OCI-LY3 (cell line): ENCODE data around the gene C1QTNF5.

Experiments
- H2AFZ ChIP-seq: fragments of 200-600, 300-600 bp; shearing (Covaris generic); 2 replicates; pipeline ENCODE4 v1.6.0; 2014; ENCODE audit warnings: antibody characterized with exemption, low read depth, low read length
- H3K27ac ChIP-seq: fragments of 200-600, 300-600 bp; sonication (generic); 2 replicates; pipeline ENCODE4 v1.5.1; 2014; ENCODE audit warnings: mild to moderate bottlenecking, low read length, moderate library complexity, mixed read lengths
- H3K27me3 ChIP-seq: fragments of 200-600, 300-600 bp; sonication (generic); 2 replicates; pipeline ENCODE4 v1.6.1; 2014; ENCODE audit warnings: low read depth, low read length, mixed read lengths
- H3K36me3 ChIP-seq: fragments of 200-600, 300-600 bp; sonication (generic); replicated peaks from 2 replicates; pipeline ENCODE3; 2014; ENCODE audit warnings: low read depth, low read length, mixed read lengths
- H3K4me1 ChIP-seq: fragments of 300-600, 200-600 bp; sonication (generic); 2 replicates; pipeline ENCODE4 v1.6.1; 2014; ENCODE audit warnings: low read length, mixed read lengths
- H3K4me2 ChIP-seq: fragments of 200-600, 300-600 bp; sonication (generic); 2 replicates; pipeline ENCODE4 v1.6.1; 2014; ENCODE audit warnings: low read length, mixed read lengths
- H3K4me3 ChIP-seq: fragments of 300-600, 200-600 bp; sonication (generic); 2 replicates; pipeline ENCODE4 v1.5.1; 2014; ENCODE audit warnings: antibody characterized with exemption, mild to moderate bottlenecking, low read length, moderate library complexity
- H3K79me2 ChIP-seq: fragments of 300-600, 200-600 bp; shearing (Covaris generic); 2 replicates; pipeline ENCODE4 v1.6.1; 2014; ENCODE audit warnings: mild to moderate bottlenecking, low read length, mixed read lengths
- H3K9ac ChIP-seq: fragments of 300-600, 200-600 bp; shearing (Covaris generic); 2 replicates; pipeline ENCODE4 v1.6.0; 2014; ENCODE audit warnings: mild to moderate bottlenecking, low read length, moderate library complexity
- H3K9me3 ChIP-seq: fragments of 200-600, 300-600 bp; shearing (Covaris generic); 2 replicates; pipeline ENCODE4 v1.6.1; 2014; ENCODE audit warnings: low read length, mixed read lengths; ENCODE audit not compliant: insufficient read depth
- H4K20me1 ChIP-seq: fragments of 200-600, 300-600 bp; sonication (generic); 2 replicates; pipeline ENCODE4 v1.6.1; 2016; ENCODE audit warnings: low read length, mixed read lengths; ENCODE audit not compliant: insufficient read depth
- CTCF ChIP-seq: fragments of 200-600, 300-600 bp; sonication (generic); IDR thresholded peaks from 2 replicates; pipeline ENCODE4 v1.5.1; 2014; ENCODE audit warnings: antibody characterized with exemption, low read length, low read depth
- EZH2phosphoT487 ChIP-seq: fragments of 200-600 bp; shearing (Covaris generic); IDR thresholded peaks from 2 replicates; pipeline ENCODE4 v1.6.1; 2018; ENCODE audit warnings: antibody characterized with exemption, mixed run types, low read depth

The C1QTNF5 gene

GRCh38 chr11:119367661-119368120, 27.0 kb upstream of the C1QTNF5 start:
- Histone ChIP-seq H3K79me2 (no peaks in the 10 kb centered on the region), H3K4me1 (0 out of 2 replicates have a peak, but pooled peaks cover 4% of the 10 kb centered on the region), H3K4me3 (no peak overlapping the region), H3K27ac (no peak overlapping the region), H3K9ac (no peak overlapping the region), H3K9me3 (no peaks in the 10 kb centered on the region), H3K36me3 (no peaks in the 10 kb centered on the region), H3K27me3 (peaks cover 16% of the 10 kb centered on the region), H3K4me2 (no peak overlapping the region), H4K20me1 (no peaks in the 10 kb centered on the region), H2AFZ (no peak overlapping the region)
- TF ChIP-seq CTCF (no peak), EZH2phosphoT487 (no peak)

- no peak overlapping the region for H3K4me2 ChIP-seq
- H3K9ac ChIP-seq = no peak overlapping the region
- H3K36me3 ChIP-seq = no peaks in the 10 kb centered on the region
- H3K27me3 ChIP-seq = peaks cover 16% of the 10 kb centered on the region
- H3K4me3 ChIP-seq = no peak overlapping the region
- TF ChIP-seq EZH2phosphoT487 (no peak), CTCF (no peak)
- H2AFZ ChIP-seq = no peak overlapping the region
- 0 out of 2 replicates have a peak, but pooled peaks cover 4% of the 10 kb centered on the region for H3K4me1 ChIP-seq
- H3K27ac ChIP-seq = no peak overlapping the region
- H4K20me1 ChIP-seq = no peaks in the 10 kb centered on the region
- H3K9me3 ChIP-seq = no peaks in the 10 kb centered on the region
- H3K79me2 ChIP-seq = no peaks in the 10 kb centered on the region
These were observed 26.3 kb upstream of the C1QTNF5 start for GRCh38 chr11:119366690-119367620.

GRCh38 chr11:119365071-119365591, 24.4 kb upstream of the C1QTNF5 start:
- H3K4me2 ChIP-seq = no peak overlapping the region
- no peaks in the 10 kb centered on the region for H3K79me2 ChIP-seq
- H2AFZ ChIP-seq = no peak overlapping the region
- H3K9me3 ChIP-seq = no peaks in the 10 kb centered on the region
- H3K4me1 ChIP-seq = peaks cover 8% of the 10 kb centered on the region; the same call in 1 of the 2 replicates
- no peaks in the 10 kb centered on the region for H3K36me3 ChIP-seq
- no peak overlapping the region for H3K27ac ChIP-seq
- no peaks in the 10 kb centered on the region for H4K20me1 ChIP-seq
- no peak overlapping the region for H3K4me3 ChIP-seq
- H3K27me3 ChIP-seq = peaks cover 13% of the 10 kb centered on the region
- TF ChIP-seq CTCF (no peak), EZH2phosphoT487 (no peak)
- H3K9ac ChIP-seq = no peak overlapping the region

- Histone ChIP-seq H3K27ac (no peak overlapping the region), H2AFZ (no peak overlapping the region), H3K9ac (no peak overlapping the region)
These were observed 23.3 kb upstream of the C1QTNF5 start for GRCh38 chr11:119363851-119364590.

More at GRCh38 chr11:119363851-119364590, 23.3 kb upstream of the C1QTNF5 start:
- Histone ChIP-seq H3K9me3 (no peaks in the 10 kb centered on the region), H3K27me3 (peaks cover 13% of the 10 kb centered on the region), H3K4me1 (peaks cover 17% of the 10 kb centered on the region), H3K4me3 (no peak overlapping the region), H3K4me2 (no peak overlapping the region), H3K79me2 (no peaks in the 10 kb centered on the region), H4K20me1 (no peaks in the 10 kb centered on the region), H3K36me3 (no peaks in the 10 kb centered on the region)
- TF ChIP-seq CTCF (no peak), EZH2phosphoT487 (no peak)
